DND-41 (cell line): ENCODE results near the gene TMOD3.

Experiments used
- CTCF ChIP-seq: IDR thresholded peaks from 2 replicates; pipeline ENCODE4 v1.5.1; 2012; ENCODE audit warnings: borderline replicate concordance, low read length, moderate library complexity, mild to moderate bottlenecking; ENCODE audit not compliant: poor library complexity, severe bottlenecking; ENCODE audit errors: extremely low read depth
- EZH2 ChIP-seq: IDR thresholded peaks from 3 replicates; pipeline ENCODE4 v1.6.1; 2012; ENCODE audit warnings: borderline replicate concordance, low read depth, mild to moderate bottlenecking, moderate library complexity, low read length, inconsistent platforms; ENCODE audit not compliant: severe bottlenecking

GRCh38 chr15:51878446-51879386 lies 49.3 kb downstream of the TMOD3 start:
- TF ChIP-seq CTCF (no peak), EZH2 (no peak)
